ENCODE data around the gene DBN1. TPM values are rescaled to one million over a fixed set of nuclear protein-coding genes. Genes with fewer than 3 reads are reported as not detected.

Gene DBN1
- polyA plus RNA-seq, 12 donors = 174 to 1,003 (median 222) TPM

DNA sequence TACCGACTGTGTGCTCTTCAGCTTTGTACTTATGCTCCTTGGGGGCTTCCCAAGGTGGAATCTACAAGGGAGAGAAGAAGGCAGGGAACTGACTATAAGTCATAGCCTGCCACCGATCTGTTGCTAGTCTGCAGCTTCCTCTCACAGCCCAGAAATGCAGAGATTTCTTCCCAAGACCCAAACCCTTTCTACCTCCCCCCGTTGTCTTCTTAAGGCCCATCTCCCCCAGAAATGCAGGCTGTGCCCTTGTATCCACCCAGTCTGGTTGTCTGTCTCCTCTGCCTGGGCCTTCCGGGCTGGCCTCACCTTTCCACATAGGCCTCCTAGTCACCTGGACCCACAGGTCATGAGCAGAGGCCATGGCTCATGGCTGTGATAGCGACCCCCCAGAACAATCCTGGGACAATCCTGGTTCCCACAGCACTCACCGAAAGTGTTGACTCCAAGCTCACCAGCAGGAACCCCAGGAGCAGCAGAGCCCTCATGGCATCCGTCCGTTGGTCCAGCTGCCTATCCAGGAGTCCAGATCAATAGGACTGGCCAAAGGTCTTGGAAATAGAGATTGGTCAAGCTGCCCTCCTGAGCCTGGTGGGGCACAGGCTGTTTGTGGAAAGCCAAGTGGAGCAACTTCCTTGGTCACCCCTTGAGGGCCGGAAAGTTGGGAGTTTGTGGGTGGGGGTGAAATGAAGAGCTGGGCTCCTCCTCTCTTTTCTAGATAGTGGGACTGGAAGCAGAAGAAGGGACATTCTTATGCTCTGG lies 64.2 kb downstream of the DBN1 start, which contains the start of gene F12:
Gene F12, minus strand, starts transcription at position 522 of the 759 bp plus-strand sequence. Its CDS starts 37 bp downstream, at position 485.
- no peak for DNase-seq

Other genes starting within 250 kb of the DBN1 start
- gene RAB24, start 169.9 kb downstream of the DBN1 start, polyA plus RNA-seq (ENCODE audit: insufficient read length in 12 of 12) = 10 to 100 TPM in 11 of 12 donors, not detected in 1; 10.1 to 21.6 (median 19.8) TPM
- gene PRELID1, start 169.8 kb downstream of the DBN1 start, polyA plus RNA-seq (ENCODE audit: insufficient read length in 12 of 12) = 100 to 1,000 TPM in 1 of 12 donors, 10 to 100 TPM in 10, not detected in 1; 59.2 to 113 (median 68.4) TPM
- 10 to 100 TPM in 11 of 12 donors, not detected in 1; 11.4 to 46.8 (median 14.7) TPM for gene MXD3, start 161.7 kb downstream of the DBN1 start, polyA plus RNA-seq (ENCODE audit: insufficient read length in 12 of 12)
- gene LMAN2, start 122.0 kb downstream of the DBN1 start, polyA plus RNA-seq (ENCODE audit: insufficient read length in 12 of 12) = 100 to 1,000 TPM in 1 of 12 donors, 10 to 100 TPM in 10, not detected in 1; 55.9 to 123 (median 66.8) TPM
- gene RGS14, start 115.7 kb downstream of the DBN1 start, polyA plus RNA-seq (ENCODE audit: insufficient read length in 12 of 12) = 10 to 100 TPM in 10 of 12 donors, 1 to 10 TPM in 1, not detected in 1; 8.2 to 23.6 (median 12.9) TPM
- 1 to 10 TPM in 1 of 12 donors, under 1 TPM in 5, not detected in 6; 0.10 to 1.3 (median 0.14) TPM for gene SLC34A1, start 89.2 kb downstream of the DBN1 start, polyA plus RNA-seq (ENCODE audit: insufficient read length in 12 of 12)
- not detected for gene PFN3, start 73.0 kb downstream of the DBN1 start, polyA plus RNA-seq (ENCODE audit: insufficient read length in 12 of 12)
- gene F12, start 64.1 kb downstream of the DBN1 start, polyA plus RNA-seq (ENCODE audit: insufficient read length in 12 of 12) = 1 to 10 TPM in 2 of 12 donors, under 1 TPM in 8, not detected in 2; 0.23 to 1.8 (median 0.39) TPM
- 10 to 100 TPM in 11 of 12 donors, not detected in 1; 12.4 to 29.0 (median 16.2) TPM for gene GRK6, start 47.0 kb downstream of the DBN1 start, polyA plus RNA-seq (ENCODE audit: insufficient read length in 12 of 12)
- 1 to 10 TPM in 2 of 12 donors, under 1 TPM in 8, not detected in 2; 0.15 to 2.5 (median 0.47) TPM for gene PRR7, start 26.8 kb downstream of the DBN1 start, polyA plus RNA-seq (ENCODE audit: insufficient read length in 12 of 12)
- gene PDLIM7, start 24.0 kb upstream of the DBN1 start, polyA plus RNA-seq (ENCODE audit: insufficient read length in 12 of 12) = 100 to 1,000 TPM in 11 of 12 donors, not detected in 1; 121 to 338 (median 274) TPM
- 10 to 100 TPM in 1 of 12 donors, 1 to 10 TPM in 9, not detected in 2; 4.5 to 14.6 (median 5.4) TPM for gene DOK3, start 36.2 kb upstream of the DBN1 start, polyA plus RNA-seq (ENCODE audit: insufficient read length in 12 of 12)
- gene DDX41, start 43.3 kb upstream of the DBN1 start, polyA plus RNA-seq (ENCODE audit: insufficient read length in 12 of 12) = 10 to 100 TPM in 11 of 12 donors, not detected in 1; 39.0 to 68.7 (median 47.5) TPM
- 100 to 1,000 TPM in 2 of 12 donors, 10 to 100 TPM in 9, not detected in 1; 38.3 to 121 (median 53.0) TPM for gene FAM193B, start 80.9 kb upstream of the DBN1 start, polyA plus RNA-seq (ENCODE audit: insufficient read length in 12 of 12)
- 100 to 1,000 TPM in 9 of 12 donors, 10 to 100 TPM in 2, not detected in 1; 86.0 to 166 (median 117) TPM for gene TMED9, start 118.6 kb upstream of the DBN1 start, polyA plus RNA-seq (ENCODE audit: insufficient read length in 12 of 12)
- 10 to 100 TPM in 11 of 12 donors, not detected in 1; 15.0 to 21.3 (median 18.4) TPM for gene B4GALT7, start 126.5 kb upstream of the DBN1 start, polyA plus RNA-seq (ENCODE audit: insufficient read length in 12 of 12)

Measured in muscle of arm (tissue), 12 donors.